ENCODE measurements around the gene C2orf92. TPM values are rescaled to one million over a fixed set of nuclear protein-coding genes. Genes with fewer than 3 reads are reported as not detected.

Gene C2orf92
- total RNA-seq, 1 experiment from 2014 or later, result 5.3 TPM

DNA sequence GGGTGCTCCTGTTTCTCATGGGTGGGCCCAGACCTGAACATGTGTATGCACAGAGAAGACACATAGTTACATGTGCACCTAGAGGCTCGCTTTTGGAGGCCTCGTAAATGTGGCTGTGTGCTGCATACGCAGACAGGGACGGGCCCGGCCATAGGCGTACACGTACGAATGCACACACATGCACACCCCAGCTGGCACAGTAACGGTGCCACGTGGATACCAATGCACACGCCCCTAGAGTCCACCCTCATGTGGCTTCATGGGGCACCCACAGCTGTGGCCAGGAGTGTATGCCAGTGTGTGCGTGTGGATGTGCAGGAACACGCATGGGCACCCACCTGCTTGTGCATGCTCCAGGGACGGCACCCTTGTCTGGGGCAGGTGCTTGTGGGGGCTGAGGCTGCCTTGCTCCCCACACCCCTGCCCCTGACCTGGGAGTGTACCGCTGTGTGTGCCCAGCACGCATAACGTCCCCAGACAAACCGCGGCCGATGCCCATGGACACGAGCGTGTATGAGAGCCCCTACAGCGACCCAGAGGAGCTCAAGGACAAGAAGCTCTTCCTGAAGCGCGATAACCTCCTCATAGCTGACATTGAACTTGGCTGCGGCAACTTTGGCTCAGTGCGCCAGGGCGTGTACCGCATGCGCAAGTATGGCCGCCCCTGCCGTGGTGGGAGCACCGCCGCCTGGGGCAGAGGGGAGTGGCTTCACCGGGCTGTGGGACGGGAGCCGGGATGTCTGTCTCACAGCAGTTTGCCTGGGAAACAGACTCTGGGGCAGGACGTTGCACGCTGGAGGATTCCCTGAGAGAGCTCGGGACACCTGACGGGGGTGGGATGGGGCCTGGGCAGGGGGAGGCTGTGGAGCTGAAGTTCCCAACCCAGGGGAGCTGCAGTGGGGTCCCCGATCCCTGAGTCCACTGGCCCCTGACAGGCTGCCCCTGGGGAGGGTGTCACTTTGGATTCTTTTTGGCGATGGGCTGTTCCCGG is 64.8 kb downstream of the C2orf92 start:
- peaks cover 6% of the 10 kb centered on the region for H3K36me3 Mint-ChIP-seq (ENCODE audit: insufficient read depth, unreplicated experiment)
- BruUV-seq (replicated peaks), result no TSS peak
- no peaks in the 10 kb centered on the region for H3K27me3 Mint-ChIP-seq (ENCODE audit: insufficient read depth, unreplicated experiment)
- H3K27ac Mint-ChIP-seq (ENCODE audit: low read depth, unreplicated experiment), result no peak overlapping the region
- POLR2A ChIA-PET, result no interaction called here
- no peaks in the 10 kb centered on the region for H3K9me3 Mint-ChIP-seq (ENCODE audit: unreplicated experiment)
- TF ChIP-seq, protein P1, sequence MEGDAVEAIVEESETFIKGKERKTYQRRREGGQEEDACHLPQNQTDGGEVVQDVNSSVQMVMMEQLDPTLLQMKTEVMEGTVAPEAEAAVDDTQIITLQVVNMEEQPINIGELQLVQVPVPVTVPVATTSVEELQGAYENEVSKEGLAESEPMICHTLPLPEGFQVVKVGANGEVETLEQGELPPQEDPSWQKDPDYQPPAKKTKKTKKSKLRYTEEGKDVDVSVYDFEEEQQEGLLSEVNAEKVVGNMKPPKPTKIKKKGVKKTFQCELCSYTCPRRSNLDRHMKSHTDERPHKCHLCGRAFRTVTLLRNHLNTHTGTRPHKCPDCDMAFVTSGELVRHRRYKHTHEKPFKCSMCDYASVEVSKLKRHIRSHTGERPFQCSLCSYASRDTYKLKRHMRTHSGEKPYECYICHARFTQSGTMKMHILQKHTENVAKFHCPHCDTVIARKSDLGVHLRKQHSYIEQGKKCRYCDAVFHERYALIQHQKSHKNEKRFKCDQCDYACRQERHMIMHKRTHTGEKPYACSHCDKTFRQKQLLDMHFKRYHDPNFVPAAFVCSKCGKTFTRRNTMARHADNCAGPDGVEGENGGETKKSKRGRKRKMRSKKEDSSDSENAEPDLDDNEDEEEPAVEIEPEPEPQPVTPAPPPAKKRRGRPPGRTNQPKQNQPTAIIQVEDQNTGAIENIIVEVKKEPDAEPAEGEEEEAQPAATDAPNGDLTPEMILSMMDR (IDR thresholded peaks at IDR 0.05; ENCODE audit: unreplicated experiment), result no peak
- intact Hi-C loops (cut with micrococcal nuclease), result no loop called here
- no peaks in the 10 kb centered on the region for H3K4me1 Mint-ChIP-seq (ENCODE audit: insufficient read depth, unreplicated experiment)
- no peak for DNase-seq (ENCODE audit: unreplicated experiment)
- H3K4me3 Mint-ChIP-seq (ENCODE audit: unreplicated experiment), result no peak overlapping the region
- CTCF ChIA-PET, result interaction anchor here (0.7 kb wide), 2 partner anchors 35 to 711 kb away, joined by 3 to 7 read pairs; no protein-coding TSS in a partner anchor

DNA sequence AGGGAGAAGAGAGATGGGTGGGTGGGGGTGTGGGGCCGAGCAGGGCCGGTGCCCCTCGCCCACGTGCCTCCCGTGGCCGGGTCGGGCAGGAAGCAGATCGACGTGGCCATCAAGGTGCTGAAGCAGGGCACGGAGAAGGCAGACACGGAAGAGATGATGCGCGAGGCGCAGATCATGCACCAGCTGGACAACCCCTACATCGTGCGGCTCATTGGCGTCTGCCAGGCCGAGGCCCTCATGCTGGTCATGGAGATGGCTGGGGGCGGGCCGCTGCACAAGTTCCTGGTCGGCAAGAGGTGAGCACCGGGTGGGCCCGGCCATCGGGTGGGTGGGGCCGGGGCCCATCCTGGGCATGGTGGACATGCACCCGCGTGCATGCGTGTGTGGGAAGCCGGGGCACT is 65.6 kb downstream of the C2orf92 start:
- Mint-ChIP-seq H3K4me3 (ENCODE audit: unreplicated experiment) (no peak overlapping the region), H3K27me3 (ENCODE audit: insufficient read depth, unreplicated experiment) (no peaks in the 10 kb centered on the region), H3K27ac (ENCODE audit: low read depth, unreplicated experiment) (no peak overlapping the region), H3K4me1 (ENCODE audit: insufficient read depth, unreplicated experiment) (no peaks in the 10 kb centered on the region), H3K36me3 (ENCODE audit: insufficient read depth, unreplicated experiment) (peaks cover 6% of the 10 kb centered on the region), H3K9me3 (ENCODE audit: unreplicated experiment) (no peaks in the 10 kb centered on the region)
- ChIA-PET POLR2A (no interaction called here), CTCF (no interaction called here)
- DNase-seq (ENCODE audit: unreplicated experiment), result no peak
- TF ChIP-seq, protein P1 (IDR thresholded peaks at IDR 0.05; ENCODE audit: unreplicated experiment), result no peak
- intact Hi-C loops (cut with micrococcal nuclease), result no loop called here
- BruUV-seq (replicated peaks), result no TSS peak

DNA sequence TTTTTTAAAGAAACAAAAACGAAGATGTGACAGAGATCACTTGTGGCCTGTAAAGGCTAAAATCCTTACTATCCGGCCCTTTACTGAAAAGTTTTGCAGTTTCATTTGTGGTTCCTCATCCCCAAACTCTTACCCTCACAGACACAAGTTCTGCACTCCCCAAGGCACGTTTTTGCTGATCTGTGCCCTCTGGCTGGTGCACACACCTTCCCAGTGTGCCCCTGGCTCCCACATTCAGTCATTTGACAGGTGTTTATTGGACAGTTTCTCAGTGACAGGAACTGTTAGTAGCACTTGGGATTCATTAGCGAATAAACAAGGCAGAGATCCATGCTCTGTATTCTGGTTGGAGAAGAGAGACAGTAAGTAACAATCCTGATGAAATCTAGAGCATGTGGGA is 66.7 kb downstream of the C2orf92 start:
- Mint-ChIP-seq H3K4me3 (ENCODE audit: unreplicated experiment) (no peak overlapping the region), H3K36me3 (ENCODE audit: insufficient read depth, unreplicated experiment) (no peaks in the 10 kb centered on the region), H3K4me1 (ENCODE audit: insufficient read depth, unreplicated experiment) (peaks cover 7% of the 10 kb centered on the region), H3K27ac (ENCODE audit: low read depth, unreplicated experiment) (no peak overlapping the region), H3K27me3 (ENCODE audit: insufficient read depth, unreplicated experiment) (no peaks in the 10 kb centered on the region), H3K9me3 (ENCODE audit: unreplicated experiment) (no peaks in the 10 kb centered on the region)
- POLR2A ChIA-PET, result no interaction called here
- TF ChIP-seq, protein P1 (IDR thresholded peaks at IDR 0.05; ENCODE audit: unreplicated experiment), result no peak
- intact Hi-C loops (cut with micrococcal nuclease), result no loop called here
- BruUV-seq (replicated peaks), result no TSS peak
- no peak for DNase-seq (ENCODE audit: unreplicated experiment)
- CTCF ChIA-PET, result no interaction called here

DNA sequence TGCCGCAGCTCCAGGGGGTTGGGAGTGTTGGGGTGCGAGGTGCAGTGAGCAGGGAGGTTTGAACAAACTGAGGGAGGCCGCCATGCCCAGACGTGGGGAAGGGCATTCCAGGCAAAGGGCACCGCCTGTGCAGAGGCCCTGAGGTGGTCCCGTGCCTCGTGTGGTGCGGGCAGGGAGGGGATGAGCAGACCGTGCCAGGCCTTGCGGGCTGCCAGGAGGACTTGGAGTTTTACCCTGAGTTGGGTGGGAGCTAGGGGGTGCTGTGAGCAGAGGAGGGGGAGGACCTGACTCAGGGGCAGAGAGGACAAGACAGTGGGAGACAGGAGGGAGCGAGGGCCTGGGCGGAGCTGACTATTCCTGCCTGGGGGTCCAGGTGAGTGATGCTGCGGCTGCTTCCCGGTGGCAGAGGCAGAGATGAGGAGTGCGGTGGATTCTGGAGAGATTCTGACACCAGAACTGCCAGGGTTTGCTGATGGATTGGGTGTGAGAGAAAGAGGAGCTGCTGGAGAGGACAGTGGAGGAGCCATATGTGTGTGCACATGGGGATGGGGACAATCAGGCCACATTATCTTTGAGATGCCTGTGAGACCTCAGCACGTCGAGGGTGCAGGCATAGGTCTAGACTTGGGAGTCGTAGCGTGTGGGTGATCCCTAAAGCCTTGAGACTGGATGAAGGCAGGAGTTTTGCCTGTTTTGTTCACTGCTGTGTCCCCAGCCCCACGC is 67.3 kb downstream of the C2orf92 start:
- Mint-ChIP-seq H3K36me3 (ENCODE audit: insufficient read depth, unreplicated experiment) (no peaks in the 10 kb centered on the region), H3K4me3 (ENCODE audit: unreplicated experiment) (no peak overlapping the region), H3K9me3 (ENCODE audit: unreplicated experiment) (no peaks in the 10 kb centered on the region), H3K27me3 (ENCODE audit: insufficient read depth, unreplicated experiment) (no peaks in the 10 kb centered on the region), H3K4me1 (ENCODE audit: insufficient read depth, unreplicated experiment) (peaks cover 13% of the 10 kb centered on the region), H3K27ac (ENCODE audit: low read depth, unreplicated experiment) (no peak overlapping the region)
- DNase-seq (ENCODE audit: unreplicated experiment), result no peak
- intact Hi-C loops (cut with micrococcal nuclease), result no loop called here
- CTCF ChIA-PET, result interaction anchor here (0.6 to 1.2 kb wide), 3 partner anchors 37 to 87 kb away, joined by 3 read pairs; no protein-coding TSS in a partner anchor
- POLR2A ChIA-PET, result no interaction called here
- BruUV-seq (replicated peaks), result no TSS peak
- TF ChIP-seq, protein P1 (IDR thresholded peaks at IDR 0.05; ENCODE audit: unreplicated experiment), result no peak

All from MCF 10A (cell line).